Choroid plexus epithelial cell (primary cell): Measurements from ENCODE around the gene SH3PXD2A.
A peak's percentile ranks its signal among the peaks of the same experiment; 100 is the strongest.

Experiments used
- DNase-seq: peaks from one replicate; pipeline ENCODE4 v3.0.0-alpha.2; 2010; ENCODE audit warnings: low read depth
- H3K4me3 ChIP-seq: 2 replicates; pipeline ENCODE4 v1.5.1; 2011; ENCODE audit warnings: low read depth, mild to moderate bottlenecking, control low read depth, low read length, moderate library complexity
- TF ChIP-seq, protein P1 (sequence below): conservative IDR thresholded peaks from 2 replicates; pipeline ENCODE4 v1.5.1; 2011; ENCODE audit warnings: low read depth, mild to moderate bottlenecking, control low read depth, inconsistent platforms, low read length, moderate library complexity

SH3PXD2A gene

DNA sequence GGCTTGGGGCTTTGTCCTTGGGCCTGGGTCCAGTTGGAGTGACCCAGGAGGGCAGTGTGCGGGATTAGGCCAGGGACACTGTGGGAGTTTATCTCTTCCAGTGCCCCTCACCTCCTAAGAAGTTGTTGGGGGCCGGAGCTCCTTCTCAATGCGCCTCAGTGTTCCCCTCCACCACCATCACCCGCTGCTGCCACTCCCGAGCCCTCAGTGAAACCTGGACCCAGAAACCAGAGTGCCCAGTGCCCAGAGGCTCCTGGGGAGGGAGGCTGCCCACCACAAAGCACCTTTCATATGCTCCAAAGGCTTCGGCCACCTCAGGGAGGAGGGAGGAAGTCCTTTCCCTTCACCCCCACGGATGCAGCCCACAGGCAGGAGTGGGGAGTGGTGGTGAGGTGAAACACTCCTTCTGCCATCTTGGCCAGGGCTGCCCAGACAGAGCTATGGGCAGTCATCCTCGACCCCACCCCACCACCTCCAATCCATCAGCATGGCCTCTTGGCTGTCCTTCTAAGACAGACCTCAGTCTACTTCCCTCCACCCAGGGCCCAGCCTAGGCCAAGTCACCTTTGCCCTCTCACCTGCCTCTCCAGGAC lies 99.0 kb downstream of the SH3PXD2A start:
- TF ChIP-seq, protein P1, sequence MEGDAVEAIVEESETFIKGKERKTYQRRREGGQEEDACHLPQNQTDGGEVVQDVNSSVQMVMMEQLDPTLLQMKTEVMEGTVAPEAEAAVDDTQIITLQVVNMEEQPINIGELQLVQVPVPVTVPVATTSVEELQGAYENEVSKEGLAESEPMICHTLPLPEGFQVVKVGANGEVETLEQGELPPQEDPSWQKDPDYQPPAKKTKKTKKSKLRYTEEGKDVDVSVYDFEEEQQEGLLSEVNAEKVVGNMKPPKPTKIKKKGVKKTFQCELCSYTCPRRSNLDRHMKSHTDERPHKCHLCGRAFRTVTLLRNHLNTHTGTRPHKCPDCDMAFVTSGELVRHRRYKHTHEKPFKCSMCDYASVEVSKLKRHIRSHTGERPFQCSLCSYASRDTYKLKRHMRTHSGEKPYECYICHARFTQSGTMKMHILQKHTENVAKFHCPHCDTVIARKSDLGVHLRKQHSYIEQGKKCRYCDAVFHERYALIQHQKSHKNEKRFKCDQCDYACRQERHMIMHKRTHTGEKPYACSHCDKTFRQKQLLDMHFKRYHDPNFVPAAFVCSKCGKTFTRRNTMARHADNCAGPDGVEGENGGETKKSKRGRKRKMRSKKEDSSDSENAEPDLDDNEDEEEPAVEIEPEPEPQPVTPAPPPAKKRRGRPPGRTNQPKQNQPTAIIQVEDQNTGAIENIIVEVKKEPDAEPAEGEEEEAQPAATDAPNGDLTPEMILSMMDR = no peak
- DNase-seq = no peak

DNA sequence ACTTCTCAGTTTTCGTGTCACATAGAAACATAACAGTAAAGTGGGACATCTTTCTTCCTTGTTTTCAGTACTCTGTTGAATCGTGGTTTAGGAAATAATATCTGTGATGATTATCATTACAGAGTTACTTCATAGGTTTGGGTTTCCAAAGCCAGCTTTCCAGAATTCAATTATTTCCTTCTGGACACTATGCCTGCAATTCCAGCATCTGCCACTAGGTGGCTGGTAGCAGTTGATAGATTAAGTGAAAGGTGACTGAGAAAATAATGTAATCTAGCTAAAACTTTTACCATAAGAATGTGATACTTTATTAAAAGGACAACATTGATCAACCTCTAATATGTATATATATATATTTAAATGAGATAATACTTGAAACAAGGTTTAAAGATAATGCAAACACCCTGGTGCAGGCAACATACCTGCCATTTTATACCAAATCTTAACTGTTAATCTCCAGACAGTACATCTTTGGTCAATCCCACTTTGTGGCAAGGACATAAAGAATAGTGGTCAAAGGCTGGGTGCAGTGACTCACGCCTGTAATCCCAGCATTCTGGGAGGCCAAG lies 102.6 kb downstream of the SH3PXD2A start:
- TF ChIP-seq, protein P1 = peak; percentile 79
- no peak overlapping the region for H3K4me3 ChIP-seq
- no peak for DNase-seq

More for the DNA sequence above, 99.0 kb downstream of the SH3PXD2A start:
- no peak overlapping the region for H3K4me3 ChIP-seq

DNA sequence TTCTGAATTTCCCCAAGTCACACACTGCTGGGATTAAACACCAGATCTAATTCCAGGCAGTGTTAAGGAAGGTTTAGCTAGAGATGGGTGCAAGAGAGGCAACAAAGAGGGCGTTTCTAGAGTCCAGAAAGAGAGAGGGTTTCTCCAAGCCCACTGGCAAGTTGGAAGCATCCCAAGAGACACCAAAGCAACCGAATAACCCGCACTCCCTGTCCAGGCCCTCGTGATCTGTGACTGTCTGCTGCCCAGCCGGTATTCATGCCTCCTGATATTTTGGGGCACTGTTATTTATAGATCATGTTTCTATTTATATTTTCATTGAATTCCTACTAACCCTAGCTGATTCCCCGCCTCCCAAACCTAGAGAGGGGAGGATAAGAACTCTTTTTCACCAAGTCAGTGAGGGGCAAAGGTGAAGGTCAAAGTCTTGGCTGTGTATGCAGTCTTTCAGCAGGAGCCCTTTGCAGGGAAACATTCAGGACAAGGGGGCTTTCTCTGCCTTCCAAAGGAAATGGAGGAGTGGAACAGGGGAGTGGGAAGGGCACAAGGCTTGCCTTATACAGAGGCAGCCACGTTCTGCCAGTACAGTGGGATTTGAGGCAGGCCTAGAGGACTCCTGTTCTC lies 103.6 kb downstream of the SH3PXD2A start:
- H3K4me3 ChIP-seq = no peak overlapping the region
- TF ChIP-seq, protein P1 = no peak
- no peak for DNase-seq

DNA sequence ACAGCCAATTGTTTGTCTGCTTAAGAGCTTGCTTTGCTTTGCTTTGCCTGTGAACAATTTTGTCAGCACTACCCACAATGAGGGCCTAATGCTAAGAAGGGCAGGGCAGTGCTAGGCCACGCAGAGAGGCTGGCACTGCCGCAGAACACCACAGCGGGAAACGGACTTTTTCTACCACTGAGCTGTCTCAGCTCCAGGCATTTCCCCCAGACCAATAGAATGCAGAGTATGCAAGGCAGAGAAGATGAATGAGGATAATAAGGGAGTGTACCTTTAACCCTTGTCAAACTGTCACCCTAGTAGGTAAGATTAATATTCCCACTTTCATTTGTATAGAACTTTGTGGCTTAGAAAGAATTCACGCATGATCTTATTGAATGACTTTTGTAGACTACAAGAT lies 104.5 kb downstream of the SH3PXD2A start:
- no peak overlapping the region for H3K4me3 ChIP-seq
- TF ChIP-seq, protein P1 = no peak
- no peak for DNase-seq

DNA sequence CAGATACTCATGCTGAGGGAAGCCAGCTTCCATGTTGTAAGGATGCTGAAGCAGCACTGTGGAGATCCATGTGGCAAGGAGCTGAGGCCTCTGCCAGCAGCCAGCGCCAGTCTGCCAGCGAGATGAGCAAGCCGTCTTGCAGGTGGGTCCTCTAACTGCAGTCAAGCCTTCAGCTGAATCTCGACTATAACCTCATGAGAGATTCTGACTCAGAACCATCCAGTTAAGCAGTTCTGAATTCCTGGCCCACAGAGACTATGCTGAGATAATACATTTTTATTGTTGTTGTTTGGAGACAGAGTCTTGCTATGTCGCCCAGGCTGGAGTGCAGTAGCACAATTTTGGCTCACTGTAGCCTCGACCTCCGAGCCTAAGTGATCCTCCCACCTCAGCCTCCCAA lies 105.6 kb downstream of the SH3PXD2A start:
- DNase-seq = no peak
- TF ChIP-seq, protein P1 = no peak
- no peak overlapping the region for H3K4me3 ChIP-seq

DNA sequence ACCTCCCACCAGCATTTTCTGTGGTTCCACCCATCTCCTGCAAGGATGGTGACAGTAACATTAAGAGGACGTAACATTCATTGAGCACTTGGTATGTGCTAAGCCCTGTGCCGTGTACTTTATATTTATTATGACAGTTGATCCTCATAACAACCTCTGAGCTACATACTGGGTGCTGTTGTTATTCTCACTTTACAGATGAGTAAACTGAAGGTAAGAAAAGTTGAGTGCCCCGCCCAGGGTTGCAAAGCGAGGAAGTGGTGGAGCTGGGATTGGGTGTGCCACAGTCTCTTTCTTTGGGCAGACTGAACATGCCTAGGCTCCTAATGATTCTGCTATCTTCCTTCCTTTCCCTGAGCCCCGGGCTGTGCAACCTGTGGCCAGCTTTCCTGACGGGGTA lies 107.4 kb downstream of the SH3PXD2A start:
- DNase-seq = no peak
- H3K4me3 ChIP-seq = no peak overlapping the region
- TF ChIP-seq, protein P1 = no peak

DNA sequence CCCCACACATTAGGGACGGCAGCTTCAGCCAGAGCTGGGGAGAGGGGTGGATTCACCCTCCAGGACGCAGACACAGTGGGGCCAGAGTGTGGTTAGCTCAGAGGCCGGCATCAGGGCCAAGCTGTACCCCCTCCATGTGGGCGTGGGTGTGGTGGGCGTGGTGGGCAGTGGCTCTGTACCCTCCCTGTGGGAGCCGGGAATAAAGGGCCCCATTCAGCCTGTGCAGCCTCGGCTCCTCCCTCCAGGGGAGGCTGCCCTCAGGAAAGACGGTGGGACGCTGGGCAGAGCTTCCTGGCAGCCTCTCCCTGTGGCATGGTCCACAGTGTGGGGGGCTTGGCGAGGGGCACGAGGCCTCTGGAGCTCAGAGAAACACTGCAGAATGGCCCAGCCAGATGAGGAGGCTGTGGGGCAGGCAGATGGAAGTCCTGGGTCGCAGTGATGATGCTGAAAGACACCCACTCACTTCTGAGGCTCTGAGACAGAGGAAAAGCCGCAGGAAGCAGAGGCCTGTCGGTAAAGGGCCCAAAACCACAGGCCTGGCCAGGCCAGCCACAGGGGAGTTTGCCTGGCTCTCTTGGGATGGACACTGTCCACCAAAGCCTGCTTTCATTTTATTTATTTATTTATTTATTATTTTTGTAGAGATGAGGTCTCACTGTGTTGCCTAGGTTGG lies 108.0 kb downstream of the SH3PXD2A start:
- no peak overlapping the region for H3K4me3 ChIP-seq
- DNase-seq = no peak
- TF ChIP-seq, protein P1 = no peak
